SK-N-SH (cell line): ENCODE results near the gene SCGB1C2. TPM values are rescaled to one million over a fixed set of nuclear protein-coding genes. Genes with fewer than 3 reads are reported as not detected.

Source experiments
- CTCF ChIA-PET: fragments of 300-600, 350-600 bp; formaldehyde crosslinking; extraction: SDS; loops from one replicate; lab custom pipeline; 2021; lab: Yijun Ruan, JAX
- POLR2A ChIA-PET: fragments of 350-600 bp; sonication (Branson Sonifier 250); formaldehyde crosslinking; extraction: SDS; loops from one replicate; lab custom pipeline; 2020; ENCODE audit warnings: antibody characterized with exemption, inconsistent platforms; lab: Yijun Ruan, JAX
- DNase-seq: peaks from one replicate; pipeline ENCODE4 v3.0.0; 2012
- H2AFZ ChIP-seq: fragments of 200-600 bp; sonication (generic); 2 replicates; pipeline ENCODE4 v1.8.1; 2016; ENCODE audit warnings: antibody characterized with exemption, mild to moderate bottlenecking, low read depth
- H3F3A ChIP-seq: fragments of 200-600 bp; sonication (generic); replicated peaks from 2 replicates; pipeline ENCODE3; 2016; ENCODE audit warnings: antibody characterized with exemption, mild to moderate bottlenecking; ENCODE audit not compliant: insufficient read depth
- H3K27ac ChIP-seq, 2 experiments: fragments of 200-500 bp in 1 of 2; fragments of 200-600 bp in 1 of 2; sonication (Bioruptor generic) in 1 of 2; sonication (generic), shearing (Covaris generic) in 1 of 2; 2 replicates each; pipeline versions ENCODE4 v1.5.1 to v1.6.1; 2014 to 2016; ENCODE audit warnings: low read depth in 2 of 2, inconsistent platforms in 1 of 2, low read length in 1 of 2, mild to moderate bottlenecking in 1 of 2, mixed read lengths in 1 of 2
- H3K27me3 ChIP-seq: fragments of 200-600 bp; sonication (generic), shearing (Covaris generic); 2 replicates; pipeline ENCODE4 v1.6.1; 2016; ENCODE audit warnings: mixed run types; ENCODE audit not compliant: insufficient read depth
- H3K36me3 ChIP-seq, 2 experiments: fragments of 200-500 bp in 1 of 2; fragments of 200-600 bp in 1 of 2; sonication (Bioruptor generic) in 1 of 2; sonication (generic) in 1 of 2; replicated peaks in 1 of 2; 2 replicates each; pipeline versions ENCODE3 to v1.5.1; 2014 to 2016; ENCODE audit warnings: low read length in 1 of 2, mild to moderate bottlenecking in 1 of 2; ENCODE audit not compliant: insufficient read depth in 2 of 2, control insufficient read depth in 1 of 2
- H3K4me1 ChIP-seq, 2 experiments: fragments of 200-500 bp in 1 of 2; fragments of 200-600 bp in 1 of 2; sonication (Bioruptor generic) in 1 of 2; sonication (generic), shearing (Covaris generic) in 1 of 2; 2 replicates each; pipeline versions ENCODE4 v1.5.1 to v1.6.1; 2014 to 2016; ENCODE audit warnings: low read depth in 1 of 2, low read length in 1 of 2, mixed run types in 1 of 2; ENCODE audit not compliant: insufficient read depth in 2 of 2, control insufficient read depth in 1 of 2
- H3K4me2 ChIP-seq: fragments of 200-600 bp; sonication (generic), shearing (Covaris generic); 2 replicates; pipeline ENCODE4 v1.6.1; 2017; ENCODE audit warnings: mixed run types
- H3K4me3 ChIP-seq, 2 experiments: fragments of 200-500 bp in 1 of 2; fragments of 200-600 bp in 1 of 2; sonication (Bioruptor generic) in 1 of 2; sonication (generic), shearing (Covaris generic) in 1 of 2; 2 replicates each; pipeline versions ENCODE4 v1.5.1 to v1.8.1; 2014 to 2016; ENCODE audit warnings: low read depth in 2 of 2, inconsistent platforms in 1 of 2, low read length in 1 of 2, mild to moderate bottlenecking in 1 of 2, mixed read lengths in 1 of 2, moderate library complexity in 1 of 2
- H3K79me2 ChIP-seq: fragments of 200-600 bp; sonication (generic); 2 replicates; pipeline ENCODE4 v1.8.1; 2017; ENCODE audit warnings: mild to moderate bottlenecking; ENCODE audit not compliant: insufficient read depth
- H3K9ac ChIP-seq: fragments of 200-600 bp; sonication (generic); 2 replicates; pipeline ENCODE4 v1.6.1; 2017; ENCODE audit warnings: mixed run types
- H3K9me2 ChIP-seq: fragments of 200-600 bp; sonication (generic); 2 replicates; pipeline ENCODE4 v1.6.1; 2017; ENCODE audit warnings: mixed run types
- H3K9me3 ChIP-seq: fragments of 200-600 bp; sonication (generic); 2 replicates; pipeline ENCODE4 v1.6.1; 2017; ENCODE audit warnings: mixed run types, mild to moderate bottlenecking, moderate library complexity
- H4K20me1 ChIP-seq: fragments of 200-600 bp; sonication (generic); 2 replicates; pipeline ENCODE4 v1.6.1; 2017; ENCODE audit warnings: mild to moderate bottlenecking, mixed run types; ENCODE audit not compliant: insufficient read depth
- CHD2 ChIP-seq: fragments of 150-350 bp; IDR thresholded peaks from 2 replicates; pipeline ENCODE4 v1.6.1; 2018; ENCODE audit warnings: low read length; ENCODE audit not compliant: partially characterized antibody
- ELF1 ChIP-seq: IDR thresholded peaks from 2 replicates; pipeline ENCODE4 v1.4.0; 2012
- EP300 ChIP-seq, 2 experiments: IDR thresholded peaks; 2 replicates each; pipeline versions ENCODE4 v1.4.0 to v1.6.1; 2012; ENCODE audit warnings: borderline replicate concordance in 1 of 2, low read depth in 1 of 2, low read length in 1 of 2
- EZH2phosphoT487 ChIP-seq: fragments of 200-600 bp; sonication (generic); IDR thresholded peaks from 2 replicates; pipeline ENCODE4 v1.6.1; 2017; ENCODE audit warnings: low read depth, mixed run types, mild to moderate bottlenecking, antibody characterized with exemption, moderate library complexity, borderline replicate concordance
- FOSL2 ChIP-seq: IDR thresholded peaks from 2 replicates; pipeline ENCODE4 v1.4.0; 2012; ENCODE audit warnings: low read depth, mild to moderate bottlenecking, moderate library complexity, borderline replicate concordance
- FOXM1 ChIP-seq: IDR thresholded peaks from 2 replicates; pipeline ENCODE4 v1.4.0; 2012; ENCODE audit warnings: low read depth, mild to moderate bottlenecking
- GABPA ChIP-seq: IDR thresholded peaks from 2 replicates; pipeline ENCODE4 v1.4.0; 2012; ENCODE audit warnings: low read depth, mild to moderate bottlenecking
- GATA2 ChIP-seq: sonication (generic); formaldehyde crosslinking; IDR thresholded peaks from 2 replicates; pipeline ENCODE4 v1.5.0; 2020; ENCODE audit warnings: mild to moderate bottlenecking, missing genetic modification reagents
- MAX ChIP-seq: IDR thresholded peaks from 2 replicates; pipeline ENCODE4 v1.4.0; 2012; ENCODE audit warnings: low read depth
- NFIC ChIP-seq: IDR thresholded peaks from 2 replicates; pipeline ENCODE4 v1.4.0; 2012; ENCODE audit warnings: borderline replicate concordance
- NRF1 ChIP-seq: IDR thresholded peaks from 2 replicates; pipeline ENCODE4 v1.6.1; 2012; ENCODE audit warnings: low read depth, mild to moderate bottlenecking, low read length
- POLR2AphosphoS5 ChIP-seq: IDR thresholded peaks from 2 replicates; pipeline ENCODE4 v1.6.1; 2012; ENCODE audit warnings: low read depth, low read length
- RAD21 ChIP-seq: IDR thresholded peaks from 2 replicates; pipeline ENCODE4 v1.6.1; 2012; ENCODE audit warnings: mild to moderate bottlenecking, low read length
- REST ChIP-seq: IDR thresholded peaks from 2 replicates; pipeline ENCODE4 v1.6.1; 2012; ENCODE audit warnings: mild to moderate bottlenecking, low read depth, low read length, moderate library complexity
- RXRA ChIP-seq: IDR thresholded peaks from 2 replicates; pipeline ENCODE4 v1.4.0; 2012; ENCODE audit warnings: low read depth, mild to moderate bottlenecking, borderline replicate concordance
- SMC3 ChIP-seq: IDR thresholded peaks from 2 replicates; pipeline ENCODE4 v1.6.1; 2012; ENCODE audit warnings: low read depth, low read length, improper control_type of control experiment
- TAF1 ChIP-seq: IDR thresholded peaks from 2 replicates; pipeline ENCODE4 v1.6.1; 2012; ENCODE audit warnings: low read depth, mild to moderate bottlenecking, low read length, moderate library complexity, borderline replicate concordance
- TCF12 ChIP-seq: IDR thresholded peaks from 2 replicates; pipeline ENCODE4 v1.4.0; 2012
- USF1 ChIP-seq: IDR thresholded peaks from 2 replicates; pipeline ENCODE4 v1.4.0; 2012; ENCODE audit warnings: low read depth, borderline replicate concordance
- WGBS: methylation state at CpG from one replicate; pipeline ENCODE4 v1.1.6; 2017; ENCODE audit warnings: low lambda C conversion rate; 5-methylcytosine and 5-hydroxymethylcytosine counted together
- polyA plus RNA-seq, 3 experiments: library from polyadenylated mRNA; depleted of rRNA; stranded (reverse); fragments of >200 nt; gene quantifications; 2 replicates each; pipeline ENCODE4 v1.2.3, GENCODE V29; 2012

The SCGB1C2 gene
- polyA plus RNA-seq, 1 of the 3 experiments (the other 2 are of a cell fraction): not detected

- Histone ChIP-seq H2AFZ (no peak overlapping the region), H3K9ac (no peak overlapping the region), H3K27me3 (no peaks in the 10 kb centered on the region; the same call in 1 of the 2 replicates), H3K27ac (no peak overlapping the region), H3K9me3 (no peaks in the 10 kb centered on the region), H3K4me1 (no peaks in the 10 kb centered on the region), H3K9me2 (no peaks in the 10 kb centered on the region)
- CTCF ChIA-PET: interaction anchor here (1.0 to 1.2 kb wide), 2 partner anchors 171 to 228 kb away, joined by 3 to 4 read pairs; no protein-coding TSS in a partner anchor
- no peak for DNase-seq
- WGBS: 55% methylated on average over 4 of the region's 4 CpGs
- TF ChIP-seq TAF1 (no peak), FOSL2 (no peak), USF1 (no peak), POLR2AphosphoS5 (no peak), NFIC (no peak), ELF1 (no peak), GATA2 (no peak), CHD2 (no peak), NRF1 (no peak), FOXM1 (no peak), REST (no peak), EZH2phosphoT487 (no peak), MAX (no peak), TCF12 (no peak), GABPA (no peak), EP300 (IDR thresholded peaks at IDR 0.05; ENCODE audit: borderline replicate concordance in 1 of 2, low read depth in 1 of 2, low read length in 1 of 2) (no peak), RXRA (no peak), SMC3 (no peak), RAD21 (no peak)
- TF ChIP-seq, all 33 proteins: peak for 0
- no peak overlapping the region for H3K4me3 ChIP-seq
- no peak overlapping the region for H3K4me2 ChIP-seq
- H3K79me2 ChIP-seq: no peaks in the 10 kb centered on the region
- POLR2A ChIA-PET: no interaction called here
- no peaks in the 10 kb centered on the region for H3F3A ChIP-seq
- no peaks in the 10 kb centered on the region for H3K36me3 ChIP-seq
- no peaks in the 10 kb centered on the region for H4K20me1 ChIP-seq
Observed at GRCh38 chr17:157901-158300, 20.5 kb downstream of the SCGB1C2 start.
